IPS-11a (cell line): ENCODE results near the gene ADAMTS3.
"Not testable (repeated sequence)": the region's sequence is repeated elsewhere in the genome, so short reads cannot be mapped to it uniquely, and the experiment has no call there.

Experiments used
- H3K4me3 ChIP-seq: one replicate; pipeline ENCODE4 v1.5.1; 2013; ENCODE audit warnings: low read depth, low read length, control low read depth

ADAMTS3 gene

DNA sequence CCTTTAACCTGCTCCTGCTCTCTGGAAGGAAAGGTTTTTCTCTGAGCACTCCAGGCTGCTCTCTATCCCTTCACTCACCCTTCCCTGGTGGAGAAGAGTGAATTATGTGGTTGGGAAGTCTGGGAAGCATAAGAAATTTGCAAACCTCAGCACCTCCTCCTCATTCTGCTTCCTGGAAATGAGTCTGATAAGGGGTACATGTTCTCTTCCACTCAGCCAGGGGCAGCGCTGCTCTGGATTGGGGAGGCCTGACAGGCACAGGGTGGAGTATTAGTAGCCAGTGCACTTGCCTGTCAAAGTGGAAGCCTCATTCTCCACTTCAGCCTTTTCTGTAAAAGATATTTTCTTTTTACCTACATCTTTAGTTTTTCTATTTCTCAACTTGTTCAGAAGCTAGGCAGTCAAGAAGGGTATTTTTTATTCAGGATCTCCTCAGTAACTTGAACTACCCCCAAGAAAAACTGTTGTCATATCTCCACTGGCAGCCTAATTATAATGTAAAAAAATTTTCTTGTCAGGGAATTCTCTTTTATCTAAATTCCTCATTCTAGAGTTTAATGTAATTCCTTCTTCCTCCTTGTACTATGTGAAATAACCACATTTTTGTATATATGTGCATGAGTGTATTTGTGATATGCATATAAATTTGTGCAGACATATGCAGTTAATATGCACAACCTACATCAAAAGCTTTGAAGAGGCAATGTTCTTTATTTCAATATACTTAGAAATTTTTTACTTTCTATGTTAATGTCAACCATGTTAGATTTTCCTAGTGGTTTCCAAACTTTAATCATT, 15.3 kb downstream of the ADAMTS3 start:
- H3K4me3 ChIP-seq: no peak overlapping the region

DNA sequence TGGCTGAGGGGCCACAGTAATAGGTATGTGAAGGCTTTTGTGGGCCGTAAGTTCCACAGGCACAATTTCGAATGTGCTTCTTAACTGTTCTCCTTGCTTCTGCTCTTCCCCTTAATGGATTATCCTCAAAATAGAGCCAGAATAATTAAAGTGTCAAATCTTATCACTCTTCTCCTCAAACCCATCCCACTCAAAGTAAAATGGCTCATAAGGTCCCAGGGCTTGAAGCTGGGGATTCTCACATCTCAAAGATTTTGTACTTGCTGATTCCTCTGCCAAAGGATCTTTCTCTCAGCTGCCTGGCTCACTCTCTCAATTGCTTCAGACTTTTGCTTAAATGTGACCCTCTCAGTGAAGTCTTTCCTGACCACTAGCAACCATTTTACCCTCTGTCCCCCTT, 16.6 kb downstream of the ADAMTS3 start:
- H3K4me3 ChIP-seq: no peak overlapping the region

DNA sequence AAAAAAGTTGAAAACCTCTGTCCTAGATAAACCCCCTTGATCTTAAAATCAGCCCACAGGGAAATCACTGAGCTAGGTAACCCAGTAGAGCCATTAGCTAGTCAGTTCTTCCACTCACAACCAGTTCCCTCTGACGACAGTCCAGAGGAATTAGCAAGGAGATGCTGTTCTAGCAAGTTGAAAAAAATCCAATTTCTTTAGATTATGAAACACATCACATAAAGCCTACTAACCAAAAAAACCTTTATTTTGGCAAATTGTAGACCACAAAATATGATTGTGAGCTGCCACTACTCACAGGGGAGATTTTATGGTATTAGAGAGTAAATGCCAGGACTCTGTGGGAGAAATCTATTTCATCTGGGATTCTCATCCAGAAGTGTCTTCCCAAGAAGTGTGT, 22.6 kb downstream of the ADAMTS3 start:
- no peak overlapping the region for H3K4me3 ChIP-seq

DNA sequence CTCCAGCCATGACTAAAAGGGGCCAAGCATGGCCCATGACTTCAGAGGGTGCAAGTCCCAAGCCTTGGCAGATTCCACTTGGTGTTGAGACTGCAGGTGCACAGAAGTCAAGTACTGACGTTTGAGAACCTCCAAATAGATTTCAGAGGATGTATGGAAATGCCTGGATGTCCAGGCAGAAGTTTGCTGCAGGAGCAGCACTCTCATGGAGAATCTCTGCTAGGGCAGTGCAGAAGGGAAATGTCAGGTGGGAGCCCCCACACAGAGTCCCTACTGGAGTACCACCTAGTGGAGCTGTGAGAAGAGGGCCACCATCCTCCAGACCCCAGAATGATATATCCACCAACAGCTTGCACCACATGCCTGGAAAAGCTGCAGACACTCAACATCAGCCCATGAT, 28.3 kb downstream of the ADAMTS3 start:
- H3K4me3 ChIP-seq: not testable (repeated sequence)

DNA sequence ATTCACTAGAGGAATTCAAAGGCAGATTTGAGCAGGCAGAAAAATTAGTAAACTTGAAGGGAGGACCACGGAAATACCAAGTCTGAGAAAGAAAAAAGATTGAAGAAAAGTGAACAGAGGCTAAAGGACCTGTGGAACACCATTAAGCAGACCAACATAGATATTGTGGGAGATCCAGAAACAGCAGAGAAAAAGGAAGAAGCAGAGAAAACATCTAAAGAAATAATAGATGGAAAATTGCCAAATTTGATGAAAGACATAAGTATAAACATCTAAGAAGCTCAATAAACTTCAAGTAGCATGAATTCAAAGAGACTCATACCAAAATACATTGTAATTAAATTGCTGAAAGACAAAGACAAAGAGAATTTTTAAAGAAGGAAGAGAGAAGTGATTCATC, 31.0 kb downstream of the ADAMTS3 start:
- no peak overlapping the region for H3K4me3 ChIP-seq

- no peak overlapping the region for H3K4me3 ChIP-seq
Measured at GRCh38 chr4:72536443-72536842, 32.6 kb downstream of the ADAMTS3 start.

GRCh38 chr4:72531768-72532290, 37.2 kb downstream of the ADAMTS3 start:
- no peak overlapping the region for H3K4me3 ChIP-seq

DNA sequence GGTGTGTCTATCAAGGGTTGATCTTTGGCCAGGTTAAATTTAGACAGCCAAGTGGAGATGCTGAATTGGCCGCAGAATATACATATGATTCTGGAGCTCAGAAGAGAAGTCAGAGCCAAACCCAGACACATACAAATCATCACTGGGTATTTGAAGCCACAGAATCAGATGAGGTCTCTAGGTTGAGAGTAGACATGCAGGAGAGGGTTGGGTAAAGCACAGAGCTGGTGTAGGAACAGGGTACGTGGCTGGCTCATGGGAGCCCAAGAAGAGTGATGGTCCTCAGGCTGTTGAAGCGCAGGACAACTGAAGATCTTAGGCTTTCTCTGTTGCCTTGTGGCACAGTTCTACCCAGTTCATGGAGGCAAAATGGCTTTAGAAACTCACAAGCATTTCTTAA, 37.7 kb downstream of the ADAMTS3 start:
- no peak overlapping the region for H3K4me3 ChIP-seq

DNA sequence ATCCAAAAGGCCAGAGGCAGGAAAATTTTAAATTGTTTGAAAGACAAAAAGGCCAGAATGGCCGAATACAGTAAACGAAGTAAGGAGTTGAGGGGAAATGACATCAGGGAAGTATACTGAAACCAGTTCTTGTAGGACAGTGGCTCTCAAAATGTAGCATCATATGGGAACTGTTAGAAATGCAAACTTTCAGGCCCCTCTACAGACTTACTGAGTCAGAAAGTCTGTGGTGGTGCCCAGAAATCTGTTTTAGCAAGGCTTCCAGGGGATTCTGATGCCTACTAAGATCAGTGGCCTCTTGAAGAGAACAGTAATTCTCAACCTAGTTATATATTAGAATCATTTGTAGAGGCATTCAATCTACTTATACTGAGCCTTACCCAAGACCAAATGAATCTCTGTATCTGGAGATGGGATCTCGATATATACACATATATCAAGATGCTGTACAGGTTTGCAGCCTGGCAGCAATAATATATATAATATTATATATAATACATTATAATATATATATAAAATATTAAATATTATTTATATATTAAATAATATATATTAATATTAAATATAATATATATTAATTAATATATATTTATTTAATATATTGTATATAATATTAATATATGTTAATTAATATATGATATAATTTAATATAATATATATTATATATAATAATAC, 39.7 kb downstream of the ADAMTS3 start:
- no peak overlapping the region for H3K4me3 ChIP-seq

- H3K4me3 ChIP-seq: no peak overlapping the region
Measured at GRCh38 chr4:72527038-72527646, 41.9 kb downstream of the ADAMTS3 start.

DNA sequence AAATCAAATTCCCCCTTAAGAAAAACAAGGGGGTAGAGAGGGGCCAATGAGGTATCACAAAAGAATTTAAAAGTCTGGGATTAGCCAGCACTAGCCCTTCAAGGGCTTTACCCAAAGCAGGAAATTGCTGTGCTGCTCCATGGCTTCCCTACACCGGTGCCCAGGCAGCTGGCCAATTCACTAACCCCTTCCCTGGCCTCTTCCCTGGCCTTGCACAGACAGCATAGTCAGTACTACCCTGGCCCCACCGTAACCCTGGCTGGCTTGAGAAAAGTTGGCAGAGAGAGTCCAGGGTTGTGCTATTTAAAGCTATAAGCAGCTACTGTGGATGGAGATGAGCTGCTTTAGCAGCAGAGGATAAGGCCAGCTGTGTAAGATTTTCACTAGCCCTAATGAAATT, 43.1 kb downstream of the ADAMTS3 start:
- no peak overlapping the region for H3K4me3 ChIP-seq

DNA sequence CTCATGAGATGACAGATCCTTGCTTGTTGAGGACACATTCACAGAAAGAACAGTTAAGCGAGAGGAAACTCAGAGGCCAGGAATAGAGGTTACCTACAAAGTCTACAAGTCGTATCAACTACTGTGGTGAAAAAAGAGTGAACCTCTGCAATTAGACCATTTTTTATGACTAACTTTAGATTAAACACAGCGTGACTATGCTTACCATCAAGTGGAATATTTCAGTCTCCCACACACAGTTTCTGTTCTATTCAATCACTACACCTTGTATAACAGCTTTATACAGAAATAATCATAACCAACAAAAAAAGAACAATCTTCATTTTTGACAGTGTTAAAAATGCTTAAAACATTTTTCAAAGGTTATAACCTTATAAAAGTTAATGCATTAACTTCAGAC, 46.6 kb downstream of the ADAMTS3 start:
- no peak overlapping the region for H3K4me3 ChIP-seq

DNA sequence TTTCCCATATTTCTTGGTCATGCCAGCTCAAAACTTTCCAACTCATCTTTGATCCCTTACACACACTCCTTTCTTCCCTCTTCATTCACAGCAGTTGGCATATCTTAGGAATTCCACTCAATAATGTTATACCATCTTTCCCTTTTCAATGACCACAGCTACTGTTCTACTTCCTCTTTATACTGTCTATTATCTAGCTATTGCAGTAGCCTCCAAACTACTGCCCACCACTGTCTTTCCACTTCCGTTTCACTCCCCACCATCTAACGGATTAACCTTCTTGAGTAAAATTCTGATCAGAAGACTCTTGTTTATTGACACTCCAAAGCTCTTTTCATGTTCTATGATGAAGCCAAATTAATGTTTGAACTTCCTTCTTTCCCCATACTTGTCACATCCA, 55.8 kb downstream of the ADAMTS3 start:
- no peak overlapping the region for H3K4me3 ChIP-seq

DNA sequence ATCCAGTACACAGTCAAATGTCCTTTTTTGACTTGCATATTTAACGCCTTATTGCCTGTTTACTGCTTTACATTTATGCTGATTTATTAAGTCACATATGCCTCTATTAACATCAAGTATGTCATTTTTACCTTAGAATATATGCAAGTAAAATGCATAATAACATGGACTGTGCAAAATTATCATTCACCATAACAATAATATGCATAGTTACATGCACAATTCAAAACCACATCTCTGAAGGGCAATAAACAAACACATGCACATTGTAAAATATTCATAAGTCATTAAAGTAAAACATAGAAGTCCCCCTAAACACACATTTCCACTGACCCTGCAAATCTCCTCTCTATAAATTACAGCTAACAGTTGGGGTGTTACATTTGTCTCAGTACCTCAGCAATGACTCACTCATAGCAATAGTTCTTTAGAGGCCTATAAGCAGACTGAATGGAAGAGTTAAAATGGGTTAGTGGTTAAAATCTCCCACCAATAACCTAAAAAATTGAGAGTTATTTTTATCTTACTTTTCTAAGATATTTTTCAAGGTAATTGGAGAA, 61.1 kb downstream of the ADAMTS3 start:
- H3K4me3 ChIP-seq: no peak overlapping the region

GRCh38 chr4:72507167-72507566, 61.9 kb downstream of the ADAMTS3 start:
- no peak overlapping the region for H3K4me3 ChIP-seq

GRCh38 chr4:72505314-72505744, 63.7 kb downstream of the ADAMTS3 start:
- no peak overlapping the region for H3K4me3 ChIP-seq

GRCh38 chr4:72500214-72500613, 68.8 kb downstream of the ADAMTS3 start:
- no peak overlapping the region for H3K4me3 ChIP-seq

DNA sequence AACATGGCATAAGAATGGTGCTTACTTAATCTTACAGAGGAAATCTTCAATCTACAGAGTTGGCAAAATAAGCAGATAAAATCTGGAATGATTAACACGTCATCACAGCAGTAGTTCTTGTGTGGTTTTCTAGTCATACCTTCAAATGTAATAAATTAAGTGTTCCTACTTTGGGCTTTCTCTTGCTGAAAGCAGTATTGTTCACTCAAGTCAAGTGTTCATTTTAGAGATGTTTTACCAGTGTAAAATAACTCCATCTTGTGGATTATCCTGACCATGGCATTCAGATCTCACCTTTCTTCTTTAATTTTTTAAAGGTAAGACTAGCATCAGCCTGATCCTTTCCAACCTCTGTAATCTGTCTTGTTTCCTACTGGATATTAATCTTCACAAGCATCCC, 72.9 kb downstream of the ADAMTS3 start:
- no peak overlapping the region for H3K4me3 ChIP-seq

DNA sequence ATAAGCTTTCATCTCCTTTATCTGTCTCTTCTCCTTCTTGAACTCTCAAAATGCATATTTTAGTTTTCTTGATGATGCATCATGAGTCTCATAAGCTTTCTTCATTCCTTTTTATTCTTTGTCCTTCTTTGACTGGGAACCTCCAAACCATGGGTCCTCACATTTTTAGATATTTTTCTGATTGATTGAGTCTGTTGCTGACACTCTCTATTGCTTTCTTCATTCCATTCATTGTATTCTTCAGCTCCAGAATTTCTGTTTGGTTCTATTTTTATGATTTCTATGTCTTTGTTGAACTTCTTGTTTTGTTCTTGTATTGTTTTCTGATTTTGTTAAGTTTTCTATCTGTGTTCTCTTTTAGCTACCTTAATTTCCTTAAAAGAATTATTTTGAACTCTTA, 74.9 kb downstream of the ADAMTS3 start:
- no peak overlapping the region for H3K4me3 ChIP-seq

- no peak overlapping the region for H3K4me3 ChIP-seq
Measured at GRCh38 chr4:72489267-72489666, 79.8 kb downstream of the ADAMTS3 start.

- no peak overlapping the region for H3K4me3 ChIP-seq
Measured at GRCh38 chr4:72486991-72487390, 82.0 kb downstream of the ADAMTS3 start.

DNA sequence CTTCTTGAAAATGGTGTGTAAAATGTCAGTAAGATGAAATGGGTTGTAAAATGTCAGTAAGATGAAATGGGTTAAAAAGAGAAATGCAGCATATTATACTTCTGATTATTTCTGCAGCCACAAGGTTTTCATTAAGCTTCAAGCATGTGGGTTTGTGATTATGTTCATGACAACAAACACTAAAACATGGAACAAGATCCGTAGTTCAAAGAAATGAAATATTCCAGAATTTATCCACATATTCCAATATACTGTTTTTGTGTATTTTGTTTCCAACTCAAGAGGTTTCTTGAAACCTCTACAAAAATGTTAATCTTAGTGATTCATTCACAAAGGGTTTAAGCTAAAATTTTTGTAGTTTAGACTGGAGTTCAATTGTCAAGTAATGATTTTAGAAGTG, 84.0 kb downstream of the ADAMTS3 start:
- no peak overlapping the region for H3K4me3 ChIP-seq
